HEK293T (cell line): ENCODE results near the gene DDX39B.

Experiments
- FOXA1 ChIP-seq: fragments of 450-650 bp; IDR thresholded peaks from 2 replicates; pipeline ENCODE4 v1.6.1; 2016; ENCODE audit warnings: mild to moderate bottlenecking
- FOXK2 ChIP-seq: fragments of 450-650 bp; IDR thresholded peaks from 2 replicates; pipeline ENCODE4 v1.6.1; 2016; ENCODE audit warnings: mild to moderate bottlenecking
- TARDBP ChIP-seq: fragments of 450-650 bp; IDR thresholded peaks from 2 replicates; pipeline ENCODE4 v1.6.1; 2016

DNA sequence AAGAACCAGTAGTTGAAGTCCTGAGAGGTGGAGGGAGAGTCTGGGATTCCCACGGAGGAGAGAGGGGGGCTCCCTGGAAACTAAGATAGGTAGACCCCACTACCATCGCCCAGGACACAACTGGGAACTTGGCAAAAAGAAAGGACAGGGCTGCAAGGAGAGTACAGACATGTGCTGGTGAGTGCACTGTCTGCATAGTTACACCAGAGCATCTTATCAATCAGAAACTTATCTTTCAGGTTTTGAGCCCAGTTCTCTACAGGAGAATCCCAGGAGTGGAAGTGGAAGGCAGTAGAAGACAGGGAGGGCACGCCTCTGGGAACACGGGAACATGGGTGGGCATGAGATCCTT, 17.8 kb upstream of the DDX39B start:
- no peak for TF ChIP-seq TARDBP
- TF ChIP-seq FOXA1, result no peak
- TF ChIP-seq FOXK2, result no peak
